Vagina (tissue), 2 donors: ENCODE data around the gene TOR1AIP1.

Experiments used
- CTCF ChIP-seq, 3 experiments: fragments of 450-650 bp in 2 of 3; fragments of 200-600 bp in 1 of 3; sonication (generic) in 1 of 3; IDR thresholded peaks; one replicate each; pipeline ENCODE4 v1.5.1; 2017 to 2019; ENCODE audit warnings: antibody characterized with exemption in 3 of 3, mild to moderate bottlenecking in 2 of 3, moderate library complexity in 2 of 3
- POLR2A ChIP-seq, 2 donors: fragments of 450-650 bp; IDR thresholded peaks; one replicate each; pipeline ENCODE4 v1.6.1; 2017; ENCODE audit warnings: antibody characterized with exemption in 2 of 2, mild to moderate bottlenecking in 2 of 2, moderate library complexity in 2 of 2
- POLR2AphosphoS5 ChIP-seq, 2 donors: sonication (generic); formaldehyde crosslinking; IDR thresholded peaks; one replicate each; pipeline ENCODE4 v1.9.0; 2017; ENCODE audit warnings: antibody characterized with exemption in 2 of 2, mild to moderate bottlenecking in 2 of 2, low read depth in 1 of 2; ENCODE audit not compliant: insufficient read depth in 1 of 2

GRCh38 chr1:179925302-179925701 is 43.2 kb downstream of the TOR1AIP1 start:
- no peak for TF ChIP-seq CTCF (IDR thresholded peaks at IDR 0.05)
- no peak for TF ChIP-seq POLR2AphosphoS5 (IDR thresholded peaks at IDR 0.05; ENCODE audit: insufficient read depth in 1 of 2, low read depth in 1 of 2)
- TF ChIP-seq POLR2A (IDR thresholded peaks at IDR 0.05), result no peak
